Endothelial cell of umbilical vein (primary cell): ENCODE data around the gene SDF4. TPM values are rescaled to one million over a fixed set of nuclear protein-coding genes. Genes with fewer than 3 reads are reported as not detected.

Experiments
- BruUV-seq: library from RNA; stranded (reverse); fragments of 400-500 nt; replicated peaks from 2 replicates; lab custom pipeline; 2021; lab: Mats Ljungman, UMichigan
- CTCF ChIA-PET: fragments of 300-600, 350-600 bp; sonication (Branson Sonifier 250); formaldehyde crosslinking; loops from one replicate; lab custom pipeline; 2021; ENCODE audit warnings: antibody characterized with exemption, inconsistent platforms; lab: Charles Lee
- POLR2A ChIA-PET: fragments of 300-600, 350-600 bp; sonication (Branson Sonifier 250); formaldehyde crosslinking; loops from one replicate; lab custom pipeline; 2021; ENCODE audit warnings: antibody characterized with exemption, inconsistent platforms; lab: Charles Lee
- DNase-seq: peaks from one replicate; pipeline ENCODE4 v3.0.0-alpha.2; 2011; ENCODE audit warnings: low read depth, low spot score
- FAIRE-seq: peaks from 2 replicates; lab custom pipeline; 2011; peaks lifted over from hg19 to GRCh38; lab: Jason Lieb, UNC
- H2AFZ ChIP-seq: 2 replicates; pipeline ENCODE4 v1.6.0; 2012; ENCODE audit warnings: low read depth, low read length, control low read depth, inconsistent platforms
- H3K27ac ChIP-seq: 2 replicates; pipeline ENCODE4 v1.5.1; 2011; ENCODE audit warnings: low read depth, mild to moderate bottlenecking, control low read depth, low read length, moderate library complexity; ENCODE audit not compliant: insufficient read depth
- H3K27me3 ChIP-seq, 2 experiments: 2 replicates each; pipeline versions ENCODE4 v1.6.0 to v1.6.1; 2011; ENCODE audit warnings: low read length in 2 of 2, mixed read lengths in 1 of 2; ENCODE audit not compliant: control insufficient read depth in 2 of 2, insufficient read depth in 2 of 2
- H3K36me3 ChIP-seq, 2 experiments: 2 replicates in 1 of 2; 3 replicates in 1 of 2; pipeline ENCODE4 v1.5.1; 2011; ENCODE audit warnings: low read length in 2 of 2, mild to moderate bottlenecking in 1 of 2, moderate library complexity in 1 of 2; ENCODE audit not compliant: control insufficient read depth in 2 of 2, insufficient read depth in 2 of 2; ENCODE audit errors: extremely low read depth in 1 of 2
- H3K4me1 ChIP-seq: 3 replicates; pipeline ENCODE4 v1.5.1; 2011; ENCODE audit warnings: mild to moderate bottlenecking, low read length; ENCODE audit not compliant: control insufficient read depth, insufficient read depth; ENCODE audit errors: extremely low read depth
- H3K4me2 ChIP-seq: 2 replicates; pipeline ENCODE4 v1.6.1; 2011; ENCODE audit warnings: low read length, control low read depth, mixed read lengths; ENCODE audit not compliant: insufficient read depth
- H3K4me3 ChIP-seq, 3 experiments: fragments of 200-600 bp in 1 of 3; sonication (generic), shearing (Covaris generic) in 1 of 3; replicated peaks in 1 of 3; 2 replicates each; pipeline ENCODE4 v1.5.1; 2011 to 2016; ENCODE audit warnings: control low read depth in 3 of 3, low read length in 3 of 3, mild to moderate bottlenecking in 2 of 3, inconsistent platforms in 1 of 3, low read depth in 1 of 3, moderate library complexity in 1 of 3; ENCODE audit not compliant: insufficient read depth in 1 of 3
- H3K79me2 ChIP-seq: 2 replicates; pipeline ENCODE4 v1.6.0; 2012; ENCODE audit warnings: low read length, inconsistent platforms; ENCODE audit not compliant: control insufficient read depth, insufficient read depth
- H3K9ac ChIP-seq: replicated peaks from 2 replicates; pipeline ENCODE3; 2011; ENCODE audit warnings: low read length, control low read depth; ENCODE audit not compliant: insufficient read depth; ENCODE audit errors: extremely low read depth
- H3K9me1 ChIP-seq: replicated peaks from 3 replicates; pipeline ENCODE4 v1.6.0; 2011; ENCODE audit warnings: mild to moderate bottlenecking, low read length; ENCODE audit not compliant: control insufficient read depth, insufficient read depth; ENCODE audit errors: extremely low read depth
- H3K9me3 ChIP-seq: replicated peaks from 2 replicates; pipeline ENCODE4 v1.5.1; 2012; ENCODE audit warnings: low read length, inconsistent platforms; ENCODE audit not compliant: control insufficient read depth, insufficient read depth
- H4K20me1 ChIP-seq: replicated peaks from 2 replicates; pipeline ENCODE3; 2011; ENCODE audit warnings: mild to moderate bottlenecking, low read length; ENCODE audit not compliant: control insufficient read depth, insufficient read depth; ENCODE audit errors: extremely low read depth
- EZH2 ChIP-seq: IDR thresholded peaks from 2 replicates; pipeline ENCODE4 v1.6.1; 2012; ENCODE audit warnings: borderline replicate concordance, low read depth, mild to moderate bottlenecking, moderate library complexity, low read length, inconsistent platforms; ENCODE audit not compliant: severe bottlenecking
- FOS ChIP-seq: IDR thresholded peaks from 2 replicates; pipeline ENCODE4 v1.6.1; 2011; ENCODE audit warnings: mild to moderate bottlenecking, low read length, moderate library complexity, borderline replicate concordance; ENCODE audit not compliant: insufficient read depth
- GATA2 ChIP-seq: IDR thresholded peaks from 2 replicates; pipeline ENCODE4 v1.7.0; 2011; ENCODE audit warnings: low read depth, mild to moderate bottlenecking, moderate library complexity, mixed read lengths, low read length; ENCODE audit not compliant: insufficient read length, insufficient read depth
- JUN ChIP-seq: IDR thresholded peaks from 2 replicates; pipeline ENCODE4 v1.6.1; 2011; ENCODE audit warnings: borderline replicate concordance, low read depth; ENCODE audit not compliant: insufficient read length, insufficient read depth
- MYC ChIP-seq: IDR thresholded peaks from one replicate; pipeline ENCODE4 v1.6.1; 2011; ENCODE audit warnings: mild to moderate bottlenecking, low read depth, low read length
- POLR2A ChIP-seq: IDR thresholded peaks from 2 replicates; pipeline ENCODE4 v1.6.1; 2012; ENCODE audit warnings: low read depth, mild to moderate bottlenecking, control low read depth, low read length
- POLR2AphosphoS5 ChIP-seq: IDR thresholded peaks from 2 replicates; pipeline ENCODE4 v1.6.1; 2012; ENCODE audit warnings: low read depth, mild to moderate bottlenecking, control low read depth, low read length, moderate library complexity; ENCODE audit not compliant: insufficient read depth
- dilution Hi-C: fragments of 300-500 bp; cut with MboI; formaldehyde crosslinking; loops from one replicate; pipeline ENCODE4 v1.15.0; 2019; ENCODE audit warnings: low sequenced_read_pairs; ENCODE audit not compliant: extremely low pct_ligation_motif_present
- intact Hi-C: fragments of 100-400 bp; cut with micrococcal nuclease; formaldehyde crosslinking; loops from one replicate; pipeline ENCODE4 v1.10.0; 2022
- polyA plus RNA-seq, 4 experiments: library from polyadenylated mRNA; depleted of rRNA in 3 of 4; stranded (reverse) in 3 of 4; unstranded in 1 of 4; fragments of >200 nt; gene quantifications; 2 replicates each; pipeline versions ENCODE4 v1.2.1 to v1.2.3, GENCODE V29; 2011 to 2012; ENCODE audit warnings: missing spikeins in 1 of 4
- total RNA-seq: library from RNA; stranded (reverse); gene quantifications from 2 replicates; pipeline ENCODE4 v1.2.3, GENCODE V29; 2021
- TF ChIP-seq, protein P1 (sequence below), 2 donors: IDR thresholded peaks; 1 replicate in 1 of 2; 2 replicates in 1 of 2; pipeline ENCODE4 v1.5.1; 2011; ENCODE audit warnings: low read length in 2 of 2, mild to moderate bottlenecking in 2 of 2, moderate library complexity in 2 of 2, control low read depth in 1 of 2, inconsistent platforms in 1 of 2, low read depth in 1 of 2; ENCODE audit not compliant: insufficient read depth in 1 of 2; ENCODE audit errors: extremely low read depth in 1 of 2
- TF ChIP-seq, protein P2 (sequence below): IDR thresholded peaks from 2 replicates; pipeline ENCODE4 v1.6.1; 2011; ENCODE audit not compliant: insufficient read depth, insufficient read length

The SDF4 gene
- total and polyA plus RNA-seq, 2 donors (not counting 3 experiments of a cell fraction or from before 2014, with no cell fraction given), result 175 to 185 TPM

DNA sequence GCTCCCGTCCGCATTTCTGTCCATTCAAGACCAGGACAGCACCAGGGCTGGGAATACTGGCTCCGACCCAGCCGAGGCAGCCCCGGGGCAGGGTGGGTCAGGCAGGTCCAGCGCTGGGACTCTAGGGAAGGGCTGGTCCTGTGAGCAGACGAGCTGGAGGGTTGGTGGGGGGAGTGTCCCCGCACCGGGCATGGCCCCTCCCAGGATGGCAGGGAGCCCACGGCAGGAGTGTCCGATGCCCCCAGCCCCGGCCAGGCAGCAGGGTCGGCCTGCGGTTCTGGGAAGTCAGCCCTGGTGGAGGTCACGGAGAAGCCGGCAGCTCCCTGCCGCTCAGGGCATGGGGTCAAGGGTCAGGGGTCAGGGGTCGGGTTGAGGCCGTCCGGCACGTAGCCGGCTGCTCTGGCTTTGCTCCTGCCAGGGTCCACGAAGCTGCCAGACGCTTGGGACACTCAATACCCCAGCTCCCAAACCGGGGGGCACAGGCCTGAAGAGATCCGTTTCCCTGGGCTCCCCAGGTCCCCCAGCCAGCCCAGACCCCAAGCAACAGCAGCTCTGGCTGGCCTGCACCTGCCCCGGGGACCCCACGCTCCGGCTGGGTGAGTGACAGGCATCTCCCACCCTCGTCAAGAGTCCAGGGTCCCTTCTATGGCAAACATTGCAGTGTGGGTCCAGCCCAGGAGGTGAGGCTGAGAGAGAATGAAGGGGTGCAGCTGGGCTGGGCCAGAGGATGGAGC lies 8.0 kb upstream of the SDF4 start:
- BruUV-seq, result no TSS peak
- Histone ChIP-seq H3K9me1 (no peaks in the 10 kb centered on the region), H3K27ac (no peak overlapping the region), H3K4me2 (no peak overlapping the region), H3K9me3 (no peaks in the 10 kb centered on the region), H3K27me3 (no peaks in the 10 kb centered on the region), H3K36me3 (no peaks in the 10 kb centered on the region), H3K4me3 (no peak overlapping the region), H3K79me2 (no peaks in the 10 kb centered on the region), H3K4me1 (no peaks in the 10 kb centered on the region), H3K9ac (no peak overlapping the region), H2AFZ (no peak overlapping the region), H4K20me1 (no peaks in the 10 kb centered on the region)
- intact Hi-C loops (no loop called here), dilution Hi-C loops (no loop called here)
- FAIRE-seq (no peak), DNase-seq (no peak)
- TF ChIP-seq MYC (no peak), POLR2AphosphoS5 (no peak), EZH2 (no peak), FOS (no peak), GATA2 (no peak), JUN (no peak), POLR2A (no peak)
- TF ChIP-seq, protein P1, sequence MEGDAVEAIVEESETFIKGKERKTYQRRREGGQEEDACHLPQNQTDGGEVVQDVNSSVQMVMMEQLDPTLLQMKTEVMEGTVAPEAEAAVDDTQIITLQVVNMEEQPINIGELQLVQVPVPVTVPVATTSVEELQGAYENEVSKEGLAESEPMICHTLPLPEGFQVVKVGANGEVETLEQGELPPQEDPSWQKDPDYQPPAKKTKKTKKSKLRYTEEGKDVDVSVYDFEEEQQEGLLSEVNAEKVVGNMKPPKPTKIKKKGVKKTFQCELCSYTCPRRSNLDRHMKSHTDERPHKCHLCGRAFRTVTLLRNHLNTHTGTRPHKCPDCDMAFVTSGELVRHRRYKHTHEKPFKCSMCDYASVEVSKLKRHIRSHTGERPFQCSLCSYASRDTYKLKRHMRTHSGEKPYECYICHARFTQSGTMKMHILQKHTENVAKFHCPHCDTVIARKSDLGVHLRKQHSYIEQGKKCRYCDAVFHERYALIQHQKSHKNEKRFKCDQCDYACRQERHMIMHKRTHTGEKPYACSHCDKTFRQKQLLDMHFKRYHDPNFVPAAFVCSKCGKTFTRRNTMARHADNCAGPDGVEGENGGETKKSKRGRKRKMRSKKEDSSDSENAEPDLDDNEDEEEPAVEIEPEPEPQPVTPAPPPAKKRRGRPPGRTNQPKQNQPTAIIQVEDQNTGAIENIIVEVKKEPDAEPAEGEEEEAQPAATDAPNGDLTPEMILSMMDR (IDR thresholded peaks at IDR 0.05; ENCODE audit: extremely low read depth in 1 of 2, insufficient read depth in 1 of 2, low read depth in 1 of 2, low read length in 2 of 2), result no peak
- TF ChIP-seq, protein P2, sequence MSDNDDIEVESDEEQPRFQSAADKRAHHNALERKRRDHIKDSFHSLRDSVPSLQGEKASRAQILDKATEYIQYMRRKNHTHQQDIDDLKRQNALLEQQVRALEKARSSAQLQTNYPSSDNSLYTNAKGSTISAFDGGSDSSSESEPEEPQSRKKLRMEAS, result no peak
- CTCF ChIA-PET, result interaction anchor here (1.1 kb wide), 1 partner anchor 51 kb away, joined by 3 read pairs; no protein-coding TSS in a partner anchor
- POLR2A ChIA-PET, result no interaction called here
